ENCODE measurements around the gene ADCY5. TPM values are rescaled to one million over a fixed set of nuclear protein-coding genes. Genes with fewer than 3 reads are reported as not detected.

Gene ADCY5
- polyA plus RNA-seq, 2 donors: 4.4 to 5.0 TPM

DNA sequence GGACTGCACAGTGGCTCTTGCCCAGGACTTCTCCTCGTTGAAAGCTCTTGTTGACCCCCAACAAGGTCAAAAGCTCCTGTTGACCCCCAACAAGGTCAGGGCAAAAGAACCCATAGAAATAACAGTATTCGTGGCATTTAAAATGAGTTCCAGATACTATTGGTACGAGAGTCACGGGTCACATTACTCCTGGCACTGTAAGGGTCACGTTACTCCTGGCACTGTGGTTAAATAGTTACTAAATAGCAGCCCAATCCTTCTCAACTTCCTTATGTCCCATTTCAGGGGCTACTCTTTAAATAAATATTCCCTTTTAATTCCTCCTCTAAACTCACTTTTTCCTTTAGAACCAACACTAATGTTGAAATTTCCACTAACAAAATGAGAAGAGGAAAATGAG is 18.2 kb upstream of the ADCY5 start:
- 54 to 73% methylated on average over 5 of the region's 5 CpGs for WGBS, 2 donors
- H3K27me3 ChIP-seq (ENCODE audit: control insufficient read depth in 1 of 2, insufficient read depth in 2 of 2, low read length in 2 of 2): no peaks in the 10 kb centered on the region
- no peak overlapping the region for H3K4me3 ChIP-seq (ENCODE audit: low read depth in 1 of 2, low read length in 2 of 2)
- H3K9me3 ChIP-seq (ENCODE audit: control insufficient read depth in 2 of 2, insufficient read depth in 1 of 2, low read depth in 1 of 2, low read length in 1 of 2): no peaks in the 10 kb centered on the region
- no peak overlapping the region for H3K27ac ChIP-seq (ENCODE audit: low read depth in 2 of 2, low read length in 1 of 2)
- no peaks in the 10 kb centered on the region for H3K4me1 ChIP-seq (ENCODE audit: control insufficient read depth in 2 of 2, insufficient read depth in 2 of 2, low read length in 1 of 2)
- no peaks in the 10 kb centered on the region for H3K36me3 ChIP-seq (ENCODE audit: control insufficient read depth in 2 of 2, insufficient read depth in 2 of 2, low read length in 1 of 2)

DNA sequence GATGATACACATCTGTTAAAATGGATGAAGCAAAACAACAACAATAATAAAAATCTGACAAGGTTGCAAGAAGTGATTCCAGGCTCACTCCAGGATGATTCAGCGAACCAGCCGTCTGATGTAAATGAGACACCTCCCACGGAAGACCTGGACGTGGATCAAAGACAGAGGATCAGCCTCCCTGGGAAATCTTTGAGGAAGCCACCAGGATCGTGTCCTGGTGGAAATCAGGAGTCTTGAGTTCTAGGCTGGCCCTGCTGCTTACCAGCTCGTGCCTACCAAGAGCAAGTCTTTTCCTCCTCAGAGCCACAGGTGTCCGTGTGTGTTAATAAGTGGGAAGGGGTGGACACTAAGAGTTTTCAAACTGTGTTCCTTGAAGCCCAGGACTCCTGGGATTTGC is 15.3 kb upstream of the ADCY5 start:
- Histone ChIP-seq H3K4me1 (ENCODE audit: control insufficient read depth in 2 of 2, insufficient read depth in 2 of 2, low read length in 1 of 2) (no peaks in the 10 kb centered on the region), H3K36me3 (ENCODE audit: control insufficient read depth in 2 of 2, insufficient read depth in 2 of 2, low read length in 1 of 2) (no peaks in the 10 kb centered on the region), H3K27me3 (ENCODE audit: control insufficient read depth in 1 of 2, insufficient read depth in 2 of 2, low read length in 2 of 2) (peaks cover 0 to 3% of the 10 kb centered on the region in 2 donors), H3K27ac (ENCODE audit: low read depth in 2 of 2, low read length in 1 of 2) (no peak overlapping the region), H3K9me3 (ENCODE audit: control insufficient read depth in 2 of 2, insufficient read depth in 1 of 2, low read depth in 1 of 2, low read length in 1 of 2) (no peaks in the 10 kb centered on the region), H3K4me3 (ENCODE audit: low read depth in 1 of 2, low read length in 2 of 2) (no peak overlapping the region)
- 57 to 59% methylated on average over 7 of the region's 7 CpGs for WGBS, 2 donors

DNA sequence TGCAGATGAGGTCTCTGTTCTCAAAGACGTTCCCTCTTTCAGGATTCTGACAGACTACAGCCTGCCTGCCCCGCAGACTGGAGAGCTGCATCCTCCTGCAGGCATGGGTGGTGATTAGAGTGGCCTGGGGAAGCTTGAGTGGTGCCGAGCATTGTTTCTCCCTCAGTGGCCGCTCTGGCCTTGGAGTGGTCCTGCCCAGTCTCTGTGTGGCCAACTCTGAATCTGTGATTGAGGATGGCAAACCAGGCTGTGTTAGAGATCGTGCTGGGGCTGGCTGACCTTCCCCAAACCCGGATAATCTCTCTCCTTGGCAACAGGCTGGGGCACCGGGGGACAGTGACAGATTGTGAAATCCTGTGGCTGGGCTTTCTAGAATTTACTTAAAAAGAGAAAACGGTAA is 11.0 kb upstream of the ADCY5 start:
- H3K4me1 ChIP-seq (ENCODE audit: control insufficient read depth in 2 of 2, insufficient read depth in 2 of 2, low read length in 1 of 2): no peaks in the 10 kb centered on the region
- H3K4me3 ChIP-seq (ENCODE audit: low read depth in 1 of 2, low read length in 2 of 2): no peak overlapping the region
- no peaks in the 10 kb centered on the region for H3K36me3 ChIP-seq (ENCODE audit: control insufficient read depth in 2 of 2, insufficient read depth in 2 of 2, low read length in 1 of 2)
- H3K27me3 ChIP-seq (ENCODE audit: control insufficient read depth in 1 of 2, insufficient read depth in 2 of 2, low read length in 2 of 2): peaks cover 3 to 6% of the 10 kb centered on the region in 2 donors
- 38 to 42% methylated on average over 8 of the region's 8 CpGs for WGBS, 2 donors
- H3K27ac ChIP-seq (ENCODE audit: low read depth in 2 of 2, low read length in 1 of 2): no peak overlapping the region
- no peaks in the 10 kb centered on the region for H3K9me3 ChIP-seq (ENCODE audit: control insufficient read depth in 2 of 2, insufficient read depth in 1 of 2, low read depth in 1 of 2, low read length in 1 of 2)

DNA sequence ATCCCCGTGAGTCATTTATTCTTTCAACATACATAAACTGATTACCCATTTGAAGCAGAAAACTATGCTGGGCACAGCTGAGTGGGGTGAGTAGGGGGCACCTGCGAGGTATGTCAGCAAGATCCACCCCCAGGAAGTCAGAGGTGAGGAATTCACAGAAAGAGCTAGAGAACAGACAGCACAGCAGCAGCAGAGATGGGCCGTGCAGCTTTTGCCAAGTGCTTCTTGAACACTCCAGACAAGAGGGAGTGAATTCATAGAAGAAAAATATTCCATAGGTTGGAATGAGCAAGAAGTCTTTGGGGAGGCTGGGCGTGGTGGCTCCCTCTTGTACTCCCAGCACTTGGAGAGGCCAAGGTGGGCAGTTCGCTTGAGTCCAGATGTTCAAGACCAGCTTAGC is 9.4 kb upstream of the ADCY5 start:
- 82 to 85% methylated on average over 5 of the region's 5 CpGs for WGBS, 2 donors
- Histone ChIP-seq H3K27ac (ENCODE audit: low read depth in 2 of 2, low read length in 1 of 2) (no peak overlapping the region), H3K4me1 (ENCODE audit: control insufficient read depth in 2 of 2, insufficient read depth in 2 of 2, low read length in 1 of 2) (no peaks in the 10 kb centered on the region), H3K9me3 (ENCODE audit: control insufficient read depth in 2 of 2, insufficient read depth in 1 of 2, low read depth in 1 of 2, low read length in 1 of 2) (no peaks in the 10 kb centered on the region), H3K36me3 (ENCODE audit: control insufficient read depth in 2 of 2, insufficient read depth in 2 of 2, low read length in 1 of 2) (no peaks in the 10 kb centered on the region), H3K4me3 (ENCODE audit: low read depth in 1 of 2, low read length in 2 of 2) (no peak overlapping the region), H3K27me3 (ENCODE audit: control insufficient read depth in 1 of 2, insufficient read depth in 2 of 2, low read length in 2 of 2) (peaks cover 3 to 6% of the 10 kb centered on the region in 2 donors)

DNA sequence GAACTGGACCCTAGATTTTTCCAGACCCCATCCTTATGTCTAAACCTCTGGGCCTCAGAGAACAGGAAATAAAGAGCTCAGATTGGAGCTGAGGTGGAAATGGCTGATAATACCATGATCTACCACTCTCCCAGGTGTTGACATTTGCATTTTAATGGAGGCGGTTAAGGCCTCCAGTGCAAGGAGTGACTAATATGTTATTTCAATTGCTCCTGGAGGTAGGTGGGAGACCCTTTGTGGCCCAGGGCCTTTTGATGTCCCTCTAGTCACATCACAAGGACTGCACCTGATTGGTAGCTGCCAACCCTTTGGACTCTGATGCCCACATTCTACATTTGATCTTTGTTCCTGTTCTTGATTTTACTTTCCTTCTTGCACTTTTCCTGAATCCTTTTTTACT is 9.0 kb upstream of the ADCY5 start:
- Histone ChIP-seq H3K4me1 (ENCODE audit: control insufficient read depth in 2 of 2, insufficient read depth in 2 of 2, low read length in 1 of 2) (no peaks in the 10 kb centered on the region), H3K4me3 (ENCODE audit: low read depth in 1 of 2, low read length in 2 of 2) (no peak overlapping the region), H3K9me3 (ENCODE audit: control insufficient read depth in 2 of 2, insufficient read depth in 1 of 2, low read depth in 1 of 2, low read length in 1 of 2) (no peaks in the 10 kb centered on the region), H3K27me3 (ENCODE audit: control insufficient read depth in 1 of 2, insufficient read depth in 2 of 2, low read length in 2 of 2) (peaks cover 3 to 6% of the 10 kb centered on the region in 2 donors), H3K36me3 (ENCODE audit: control insufficient read depth in 2 of 2, insufficient read depth in 2 of 2, low read length in 1 of 2) (no peaks in the 10 kb centered on the region), H3K27ac (ENCODE audit: low read depth in 2 of 2, low read length in 1 of 2) (no peak overlapping the region)
- 95% methylated on average over 1 of the region's 1 CpG for WGBS, 2 donors

DNA sequence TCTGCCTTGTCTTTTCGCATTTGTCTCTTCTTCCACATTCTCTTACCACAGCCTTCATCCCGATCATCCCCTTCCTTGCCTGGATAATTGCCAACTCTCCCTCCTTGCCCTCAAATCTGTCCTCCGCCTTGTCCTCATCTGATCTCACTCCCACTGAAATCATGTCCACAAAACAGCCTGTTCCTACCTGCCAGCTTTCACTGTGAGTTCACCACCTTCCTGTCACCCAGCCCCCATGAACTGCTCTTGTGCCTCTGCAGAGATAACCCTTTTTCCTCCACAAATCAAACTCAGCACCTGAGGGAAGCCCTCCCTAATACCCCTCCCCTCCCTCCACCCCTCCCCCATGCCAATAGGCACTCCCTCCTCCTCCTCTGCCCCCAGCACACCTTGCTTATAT is 4.8 kb upstream of the ADCY5 start:
- H3K27me3 ChIP-seq (ENCODE audit: control insufficient read depth in 1 of 2, insufficient read depth in 2 of 2, low read length in 2 of 2): peaks cover 6 to 9% of the 10 kb centered on the region in 2 donors
- H3K36me3 ChIP-seq (ENCODE audit: control insufficient read depth in 2 of 2, insufficient read depth in 2 of 2, low read length in 1 of 2): no peaks in the 10 kb centered on the region
- no peak overlapping the region for H3K4me3 ChIP-seq (ENCODE audit: low read depth in 1 of 2, low read length in 2 of 2)
- WGBS, 2 donors: 49 to 57% methylated on average over 3 of the region's 3 CpGs
- no peak overlapping the region for H3K27ac ChIP-seq (ENCODE audit: low read depth in 2 of 2, low read length in 1 of 2)
- H3K9me3 ChIP-seq (ENCODE audit: control insufficient read depth in 2 of 2, insufficient read depth in 1 of 2, low read depth in 1 of 2, low read length in 1 of 2): no peaks in the 10 kb centered on the region
- H3K4me1 ChIP-seq (ENCODE audit: control insufficient read depth in 2 of 2, insufficient read depth in 2 of 2, low read length in 1 of 2): peaks cover 0 to 2% of the 10 kb centered on the region in 2 donors

DNA sequence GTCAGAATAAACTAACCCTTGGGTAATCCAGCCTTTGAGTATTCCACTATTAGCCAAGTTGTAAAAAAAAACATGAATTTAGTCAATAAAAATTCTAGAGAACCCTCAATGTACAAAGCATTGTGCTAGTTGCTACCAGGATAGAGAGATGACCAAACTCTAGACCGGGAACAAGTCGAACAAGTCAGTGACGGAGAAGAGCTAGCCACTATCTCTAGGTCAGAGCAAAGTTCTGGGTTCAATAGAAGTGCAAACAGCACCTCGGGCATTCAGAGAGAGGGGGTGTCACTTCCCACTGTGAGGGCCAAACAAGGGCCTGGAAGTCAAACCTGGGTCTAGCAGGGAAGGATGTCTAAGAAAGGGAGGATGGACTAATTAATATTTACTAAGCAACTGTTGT is 2.3 kb upstream of the ADCY5 start:
- 62 to 72% methylated on average over 4 of the region's 4 CpGs for WGBS, 2 donors
- no peak overlapping the region for H3K27ac ChIP-seq (ENCODE audit: low read depth in 2 of 2, low read length in 1 of 2)
- no peaks in the 10 kb centered on the region for H3K9me3 ChIP-seq (ENCODE audit: control insufficient read depth in 2 of 2, insufficient read depth in 1 of 2, low read depth in 1 of 2, low read length in 1 of 2)
- H3K27me3 ChIP-seq (ENCODE audit: control insufficient read depth in 1 of 2, insufficient read depth in 2 of 2, low read length in 2 of 2): peaks cover 0 to 9% of the 10 kb centered on the region in 2 donors
- H3K36me3 ChIP-seq (ENCODE audit: control insufficient read depth in 2 of 2, insufficient read depth in 2 of 2, low read length in 1 of 2): no peaks in the 10 kb centered on the region
- H3K4me1 ChIP-seq (ENCODE audit: control insufficient read depth in 2 of 2, insufficient read depth in 2 of 2, low read length in 1 of 2): peaks cover 0 to 8% of the 10 kb centered on the region in 2 donors
- H3K4me3 ChIP-seq (ENCODE audit: low read depth in 1 of 2, low read length in 2 of 2): no peak overlapping the region

DNA sequence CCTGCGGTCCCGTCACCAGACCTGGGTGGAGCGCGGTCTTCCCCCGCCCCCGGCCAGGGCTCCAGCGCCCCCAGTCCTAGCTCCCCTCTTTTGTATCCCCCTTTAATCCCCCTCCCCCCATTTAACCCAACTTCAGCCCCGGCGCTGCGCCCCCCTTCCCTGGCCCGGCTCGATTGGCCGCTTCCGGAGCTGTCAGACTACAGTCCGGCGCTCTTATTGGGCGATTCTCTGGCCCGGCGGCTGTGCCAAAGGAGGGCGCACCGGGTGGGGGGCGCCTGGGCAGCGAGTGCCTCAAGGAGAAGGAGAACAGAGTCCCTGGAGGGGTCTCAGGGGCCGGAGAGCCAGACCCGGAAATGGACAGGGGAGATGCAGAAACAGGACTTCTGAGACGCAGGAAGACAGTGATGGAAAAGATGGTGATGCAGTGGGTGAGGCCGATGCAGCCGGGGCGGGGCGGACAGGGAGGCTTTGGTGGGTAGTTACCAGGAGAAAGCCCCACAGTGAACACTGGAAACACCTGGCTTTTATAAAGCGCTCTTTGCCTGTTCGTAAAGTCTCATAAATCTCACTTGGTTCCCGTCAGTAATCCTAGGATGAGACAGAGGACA is 1.2 kb upstream of the ADCY5 start:
- no peaks in the 10 kb centered on the region for H3K9me3 ChIP-seq (ENCODE audit: control insufficient read depth in 2 of 2, insufficient read depth in 1 of 2, low read depth in 1 of 2, low read length in 1 of 2)
- H3K27ac ChIP-seq (ENCODE audit: low read depth in 2 of 2, low read length in 1 of 2): peak overlapping the region; percentile 62 to 72
- H3K36me3 ChIP-seq (ENCODE audit: control insufficient read depth in 2 of 2, insufficient read depth in 2 of 2, low read length in 1 of 2): no peaks in the 10 kb centered on the region
- H3K4me1 ChIP-seq (ENCODE audit: control insufficient read depth in 2 of 2, insufficient read depth in 2 of 2, low read length in 1 of 2): peaks cover 0 to 8% of the 10 kb centered on the region in 2 donors
- 10 to 11% methylated on average over 32 to 33 of the region's 33 CpGs for WGBS, 2 donors
- peak overlapping the region; percentile 50 to 57 for H3K4me3 ChIP-seq (ENCODE audit: low read depth in 1 of 2, low read length in 2 of 2)
- peaks cover 0 to 9% of the 10 kb centered on the region in 2 donors for H3K27me3 ChIP-seq (ENCODE audit: control insufficient read depth in 1 of 2, insufficient read depth in 2 of 2, low read length in 2 of 2)

DNA sequence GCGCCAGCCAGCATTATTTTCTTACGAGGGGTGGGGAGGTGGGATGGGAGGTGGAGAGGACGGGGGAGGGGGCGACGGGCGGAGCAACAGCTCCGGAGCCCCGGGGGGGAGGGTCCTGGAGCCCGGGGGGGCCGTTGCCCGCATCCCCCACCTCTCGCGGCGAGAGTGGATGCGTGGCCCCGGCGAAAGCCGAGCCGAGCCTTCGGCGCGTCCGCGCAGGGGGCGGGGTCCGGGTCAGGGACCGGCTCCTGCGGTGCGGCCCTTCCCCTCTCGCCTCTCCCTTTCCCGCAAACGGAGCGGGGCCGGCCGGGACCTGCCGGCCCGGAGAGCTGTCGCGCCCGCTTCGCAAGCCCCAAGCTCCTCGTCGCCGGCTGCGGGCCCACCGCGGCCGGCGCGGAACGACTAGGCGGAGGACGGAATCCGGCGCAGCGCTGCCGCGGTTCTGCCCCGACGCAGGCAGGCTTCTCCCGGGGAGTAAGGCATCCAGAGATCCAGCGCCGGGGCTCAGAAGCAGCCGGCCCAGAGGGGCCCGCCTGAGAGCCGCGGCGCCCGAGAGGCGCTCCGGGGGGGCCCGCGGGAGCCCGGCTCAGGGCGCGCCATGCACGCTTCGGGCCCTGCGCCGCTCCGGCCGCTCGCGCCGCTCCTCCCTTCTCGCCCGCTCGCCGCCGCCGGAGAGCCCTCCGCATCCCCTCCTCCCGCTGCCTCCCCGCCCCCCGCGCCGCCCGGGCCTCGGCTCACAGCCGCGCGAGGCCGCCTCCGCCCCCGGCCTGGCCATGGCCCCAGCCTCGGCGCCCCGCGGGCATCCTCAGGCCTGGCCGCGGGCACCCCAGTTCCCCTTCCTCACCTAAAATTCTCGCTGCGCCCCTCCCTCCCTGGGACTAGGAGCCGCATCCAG is 459 bp upstream of the ADCY5 start:
- Histone ChIP-seq H3K36me3 (ENCODE audit: control insufficient read depth in 2 of 2, insufficient read depth in 2 of 2, low read length in 1 of 2) (no peaks in the 10 kb centered on the region), H3K27me3 (ENCODE audit: control insufficient read depth in 1 of 2, insufficient read depth in 2 of 2, low read length in 2 of 2) (peaks cover 0 to 9% of the 10 kb centered on the region in 2 donors), H3K27ac (ENCODE audit: low read depth in 2 of 2, low read length in 1 of 2) (peak overlapping the region; percentile 62 to 72), H3K4me1 (ENCODE audit: control insufficient read depth in 2 of 2, insufficient read depth in 2 of 2, low read length in 1 of 2) (peaks cover 0 to 8% of the 10 kb centered on the region in 2 donors), H3K4me3 (ENCODE audit: low read depth in 1 of 2, low read length in 2 of 2) (peak overlapping the region; percentile 57 to 62), H3K9me3 (ENCODE audit: control insufficient read depth in 2 of 2, insufficient read depth in 1 of 2, low read depth in 1 of 2, low read length in 1 of 2) (no peaks in the 10 kb centered on the region)
- 0 to 1% methylated on average over 53 to 114 of the region's 114 CpGs for WGBS, 2 donors

All from esophagus (tissue), 2 donors.